HG03521 (cell line): ENCODE data around the gene ARHGEF3.

Experiments
- ATAC-seq: cut with Tn5 transposase; IDR thresholded peaks from one replicate; pipeline ENCODE4 v1.9.1; 2021; ENCODE audit warnings: mild to moderate bottlenecking, moderate library complexity; ENCODE audit not compliant: unreplicated experiment

Gene ARHGEF3

DNA sequence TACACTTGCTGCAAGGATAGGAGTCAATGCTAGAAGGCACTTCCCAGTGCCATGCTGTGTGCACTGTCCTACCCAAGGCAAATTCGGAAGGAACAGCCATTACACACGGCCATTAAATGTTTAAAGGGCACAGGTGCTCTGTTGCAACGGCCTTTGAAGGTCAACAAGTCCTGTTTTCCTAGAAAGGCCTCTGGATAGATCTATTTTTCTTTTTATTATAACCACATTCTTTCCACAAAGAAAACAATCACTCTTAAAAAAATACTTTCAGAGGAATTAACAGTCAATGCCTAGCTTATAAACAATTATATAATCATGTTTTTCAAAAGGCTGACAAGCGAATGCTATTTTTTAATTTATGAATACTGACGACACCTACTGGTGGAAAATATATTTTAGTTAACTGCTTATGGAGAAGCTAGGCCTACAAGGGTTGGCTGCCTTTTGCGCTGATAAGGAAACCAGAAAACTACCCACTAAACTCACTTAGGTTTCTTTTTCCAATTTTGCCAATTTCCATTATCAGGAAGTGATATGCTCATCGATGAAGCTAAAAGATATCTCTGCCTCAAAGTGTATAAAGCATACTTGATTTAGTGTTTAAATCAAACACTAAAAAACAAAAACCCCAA, 2.4 kb downstream of the ARHGEF3 start:
- no peak for ATAC-seq

DNA sequence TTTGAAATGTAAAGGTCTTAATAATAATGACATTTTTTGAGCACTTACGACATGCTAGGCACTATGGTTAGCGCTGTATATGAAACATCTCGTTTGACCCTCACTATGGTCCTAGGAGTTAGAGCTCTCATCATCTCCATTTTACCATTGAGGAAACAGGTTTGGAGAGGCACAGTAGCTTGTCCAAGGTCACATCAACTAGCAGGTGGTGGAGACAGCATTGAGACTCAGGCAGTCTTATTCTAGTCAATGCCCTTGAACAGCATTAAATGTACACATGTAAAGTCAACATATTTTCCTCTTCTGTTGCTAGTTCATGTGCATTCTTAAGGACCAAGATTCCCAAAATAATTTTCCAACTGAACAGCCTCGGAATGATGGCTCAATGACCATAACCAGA, 4.8 kb downstream of the ARHGEF3 start:
- ATAC-seq: no peak

GRCh38 chr3:56796202-56796601, 5.5 kb downstream of the ARHGEF3 start:
- no peak for ATAC-seq

DNA sequence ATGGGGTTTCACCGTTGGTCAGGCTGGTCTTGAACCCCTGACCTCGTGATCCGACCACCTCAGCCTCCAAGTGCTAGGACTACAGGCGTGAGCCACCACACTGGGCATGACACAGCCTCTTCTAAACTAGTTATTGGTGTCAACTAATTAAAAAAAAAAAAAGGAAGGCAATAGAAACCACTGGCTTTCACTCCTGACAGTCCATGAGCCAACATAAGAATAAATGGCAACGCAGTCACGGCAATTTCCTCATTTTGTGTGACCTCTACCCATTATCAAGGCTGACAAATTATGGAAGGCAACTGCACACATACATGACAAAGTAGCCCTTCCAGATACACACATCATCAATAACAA, 5.9 kb downstream of the ARHGEF3 start:
- no peak for ATAC-seq

DNA sequence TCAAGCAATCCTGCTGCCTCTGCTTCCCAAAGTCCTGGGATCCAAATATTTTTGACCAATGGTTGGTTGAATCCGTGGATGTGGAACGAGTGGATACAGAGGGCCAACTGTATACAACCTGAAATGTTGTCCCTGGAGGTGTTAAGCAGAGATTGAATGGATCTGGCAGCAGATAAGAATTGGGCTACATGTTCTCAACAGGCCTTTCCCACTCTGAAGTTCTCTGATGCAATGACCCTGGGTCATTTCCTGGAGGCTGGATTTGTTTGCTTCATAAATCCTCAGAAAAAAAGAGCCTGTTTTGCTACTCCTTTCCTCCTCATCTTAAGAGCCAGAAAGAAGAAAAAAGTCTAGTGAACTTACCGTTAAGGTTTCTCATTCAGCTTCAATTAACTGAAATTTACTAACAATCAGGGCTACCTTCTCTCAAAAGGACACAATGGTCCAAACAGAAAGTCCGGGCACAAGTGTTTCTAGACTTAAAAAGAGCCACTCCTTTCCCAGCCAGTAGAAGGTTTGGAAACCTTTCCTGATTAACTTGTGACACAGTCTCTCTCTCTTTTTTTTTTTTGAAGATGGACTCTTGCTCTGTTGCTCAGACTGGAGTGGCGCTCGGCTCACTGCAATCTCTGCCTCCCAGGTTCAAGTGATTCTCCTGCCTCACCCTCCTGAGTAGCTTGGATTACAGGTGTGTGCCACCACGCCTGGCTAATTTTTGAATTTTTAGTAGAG, 6.5 kb downstream of the ARHGEF3 start:
- no peak for ATAC-seq

GRCh38 chr3:56792193-56792592, 9.6 kb downstream of the ARHGEF3 start:
- no peak for ATAC-seq

DNA sequence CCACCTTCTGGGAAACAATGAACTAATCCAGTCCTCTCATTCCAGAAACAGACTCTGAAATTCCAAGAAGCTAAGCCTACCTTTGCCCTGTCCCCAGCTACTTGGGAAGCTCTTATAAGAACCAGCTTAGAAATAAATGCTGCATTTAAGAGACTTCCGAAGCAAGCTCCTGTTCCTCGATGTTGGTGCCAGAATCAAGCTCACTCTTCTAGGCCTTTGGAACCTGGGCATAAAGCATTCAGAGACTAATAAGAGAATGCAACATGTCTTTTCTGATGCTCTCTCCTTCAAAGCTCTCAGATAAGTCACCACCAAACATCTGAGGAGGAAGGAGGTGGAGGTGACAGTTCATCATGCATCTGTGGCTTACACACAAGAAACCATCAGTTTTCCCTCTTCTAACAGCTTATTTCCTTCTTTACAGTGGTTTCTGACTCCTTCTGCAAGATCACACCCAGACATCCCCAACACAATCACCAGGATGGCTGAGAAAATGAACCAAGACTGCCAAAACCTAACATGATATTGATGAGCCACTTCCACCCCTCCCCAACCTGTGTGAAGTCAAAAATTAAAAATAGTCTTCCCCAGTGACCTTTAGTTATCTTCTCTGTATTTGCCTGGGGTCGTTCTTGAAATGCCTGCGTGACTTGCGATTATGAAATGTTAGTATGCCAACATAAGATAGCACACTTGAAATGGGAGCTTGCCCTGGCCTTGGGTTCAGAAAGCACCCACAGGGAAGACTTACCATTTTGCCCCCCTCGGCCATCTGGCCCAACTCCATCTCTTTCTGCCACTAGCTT, 11.5 kb downstream of the ARHGEF3 start:
- ATAC-seq: no peak

- no peak for ATAC-seq
These were observed 12.7 kb downstream of the ARHGEF3 start for GRCh38 chr3:56789076-56789475.

DNA sequence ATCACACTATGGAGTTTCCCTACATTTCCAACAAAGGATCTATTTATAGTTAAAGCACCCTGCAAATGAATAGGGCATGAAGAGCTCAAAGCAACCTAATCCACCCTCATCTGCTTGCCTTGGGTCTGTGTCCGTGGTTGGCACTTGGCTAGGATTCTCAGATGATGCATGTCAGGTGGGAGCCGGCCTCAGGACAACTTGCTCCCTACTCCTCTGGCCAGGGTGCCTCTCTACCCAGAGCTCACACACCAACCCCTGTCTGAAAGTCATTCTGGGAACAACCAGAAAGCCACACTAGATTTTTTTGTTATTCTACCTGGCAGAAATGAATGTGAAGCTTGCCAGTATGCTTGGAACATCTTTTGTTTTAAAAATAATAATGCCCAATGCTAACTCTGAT, 13.2 kb downstream of the ARHGEF3 start:
- ATAC-seq: no peak

GRCh38 chr3:56787784-56788256, 13.9 kb downstream of the ARHGEF3 start:
- ATAC-seq: no peak

DNA sequence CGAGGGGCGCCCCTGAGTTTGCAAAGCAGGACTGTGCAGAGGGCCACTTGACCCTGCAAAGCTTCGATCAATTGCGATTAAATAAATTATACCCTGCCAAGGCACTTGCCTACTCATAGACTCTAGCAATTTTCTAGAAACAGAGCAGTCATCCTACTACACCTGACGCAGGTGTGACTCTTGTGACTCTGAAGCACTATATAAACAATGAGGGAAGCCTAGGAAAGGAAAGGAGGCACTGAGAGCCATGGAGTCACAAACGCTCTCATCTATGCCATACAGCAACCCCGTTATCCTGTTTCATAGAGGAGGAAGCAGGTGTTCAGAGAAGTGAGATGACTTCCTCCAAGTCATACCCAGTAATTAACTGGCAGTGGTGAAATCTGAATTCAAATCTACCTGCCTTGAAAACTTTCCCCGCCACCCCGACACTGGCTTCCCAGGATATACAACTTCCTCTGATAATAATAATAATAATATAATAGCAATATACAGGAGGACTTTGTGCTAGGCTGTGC, 14.4 kb downstream of the ARHGEF3 start:
- ATAC-seq: no peak

DNA sequence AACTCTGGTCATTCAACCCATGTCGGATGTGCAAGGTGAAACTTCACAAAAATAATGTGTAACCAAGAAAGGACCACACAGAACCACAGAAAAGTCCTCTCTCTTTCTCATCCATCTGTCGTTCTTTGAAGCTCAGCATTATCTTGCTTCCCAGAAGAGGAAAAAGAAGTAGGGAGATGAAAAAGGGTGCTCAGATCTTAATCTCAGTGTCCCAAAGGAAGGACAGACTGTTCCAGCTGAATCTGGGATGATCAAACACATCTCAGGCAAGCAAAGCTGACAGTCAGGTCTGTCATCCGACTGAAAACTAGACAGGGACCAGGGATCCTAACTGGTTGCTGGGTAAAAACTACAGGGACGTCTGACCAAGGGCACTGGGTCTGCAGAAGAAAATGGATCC, 16.2 kb downstream of the ARHGEF3 start:
- ATAC-seq: no peak

DNA sequence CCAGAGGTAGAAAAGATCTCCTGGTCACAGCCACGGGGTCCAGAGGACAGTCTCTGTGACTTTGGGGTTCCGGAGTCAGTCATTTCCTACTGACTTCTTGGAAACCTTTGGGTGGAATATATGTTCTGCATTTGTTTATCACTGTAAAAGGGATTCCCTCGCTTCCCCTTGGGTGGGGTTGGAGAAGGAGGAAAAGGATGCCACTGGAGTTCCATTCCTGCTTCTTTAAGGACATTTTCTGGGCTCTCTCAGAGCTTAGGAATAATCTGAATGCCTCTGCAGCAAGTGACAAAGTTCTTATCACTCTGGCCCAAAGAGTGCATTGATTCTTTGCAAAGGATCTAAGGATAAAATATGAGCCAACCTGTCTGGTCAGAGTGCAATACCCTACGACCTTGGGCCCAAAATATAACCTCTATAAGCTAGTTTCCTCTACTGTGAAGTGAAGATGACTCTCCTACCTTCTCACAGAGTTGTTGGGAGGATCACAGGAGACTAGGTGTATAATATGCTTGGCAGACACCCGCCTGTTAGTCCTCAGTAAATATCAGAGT, 17.2 kb downstream of the ARHGEF3 start:
- no peak for ATAC-seq

DNA sequence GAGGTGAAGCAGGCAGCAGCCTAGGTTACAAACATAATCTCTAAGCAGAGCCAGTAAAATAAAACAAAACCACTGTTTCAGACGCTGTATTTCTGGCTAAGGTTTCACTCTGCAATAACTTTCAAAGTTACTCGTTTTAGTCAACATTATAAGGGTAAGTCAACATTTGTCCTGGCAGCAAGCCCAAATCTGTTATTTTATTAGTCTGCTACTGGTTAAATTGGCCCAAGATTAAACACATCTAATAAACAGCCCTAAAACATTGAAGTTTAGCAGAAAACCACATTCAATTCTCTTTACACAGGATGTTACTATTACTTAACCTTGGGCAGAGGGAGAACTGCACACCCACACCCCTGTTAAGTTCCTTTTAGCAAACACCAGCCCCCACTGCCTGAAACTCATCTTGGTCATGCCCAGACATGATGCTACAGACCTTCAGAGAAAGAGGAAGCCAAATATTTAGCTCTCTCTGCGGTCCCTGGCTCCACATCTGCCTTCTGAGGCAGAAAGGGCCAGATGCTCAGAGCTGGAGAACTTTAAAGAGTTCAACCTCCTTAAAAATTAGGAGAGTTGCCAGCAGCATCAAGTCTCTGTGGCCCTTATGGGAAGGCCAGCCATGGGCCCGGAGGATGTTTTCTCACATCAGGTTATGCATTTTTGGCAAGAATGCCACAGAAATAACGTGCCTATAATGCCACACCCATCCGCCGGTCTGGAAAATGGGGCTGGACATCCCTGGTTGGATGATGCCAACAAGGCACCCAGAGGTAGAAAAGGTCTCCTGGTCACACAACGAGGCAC, 17.9 kb downstream of the ARHGEF3 start:
- ATAC-seq: peak; percentile 96

DNA sequence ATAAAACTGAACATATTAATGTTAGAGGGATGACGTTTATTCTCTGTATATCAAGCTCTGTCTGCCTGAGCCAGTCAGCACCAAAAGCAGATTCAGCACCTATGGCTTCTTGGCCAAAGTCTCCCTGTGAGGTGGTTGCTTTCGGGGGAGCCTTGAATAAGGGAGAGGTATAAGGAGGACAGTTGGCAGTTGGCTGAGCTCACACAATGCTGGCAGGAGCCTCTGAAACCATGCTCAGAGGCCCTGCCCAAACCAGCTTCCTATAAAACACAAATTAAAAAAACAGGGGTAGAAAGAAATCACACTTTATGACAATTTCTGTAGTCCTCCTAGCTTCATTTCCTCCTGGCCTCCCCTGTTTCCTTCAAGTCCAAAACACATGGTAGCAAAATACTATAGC, 18.8 kb downstream of the ARHGEF3 start:
- no peak for ATAC-seq

GRCh38 chr3:56782215-56782614, 19.5 kb downstream of the ARHGEF3 start:
- no peak for ATAC-seq

DNA sequence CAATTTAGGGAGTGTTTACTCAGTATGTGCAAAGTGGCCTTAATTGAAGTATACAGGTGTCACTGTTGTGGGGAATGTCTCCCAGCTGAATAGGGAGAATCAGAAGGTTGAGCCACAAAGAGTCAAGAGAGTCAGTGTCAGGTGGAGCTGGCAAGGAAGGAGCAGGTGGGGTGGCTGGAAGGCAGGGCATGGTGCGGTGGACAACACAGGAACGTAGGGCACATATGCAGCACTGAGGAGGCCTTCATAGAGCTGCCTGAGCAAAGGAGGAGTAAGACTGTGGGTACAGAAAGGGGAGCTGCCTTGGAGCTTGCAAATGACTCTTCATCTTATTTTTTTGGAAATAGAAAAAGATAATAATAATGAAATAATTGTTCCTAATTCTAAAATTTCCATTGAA, 20.0 kb downstream of the ARHGEF3 start:
- no peak for ATAC-seq

DNA sequence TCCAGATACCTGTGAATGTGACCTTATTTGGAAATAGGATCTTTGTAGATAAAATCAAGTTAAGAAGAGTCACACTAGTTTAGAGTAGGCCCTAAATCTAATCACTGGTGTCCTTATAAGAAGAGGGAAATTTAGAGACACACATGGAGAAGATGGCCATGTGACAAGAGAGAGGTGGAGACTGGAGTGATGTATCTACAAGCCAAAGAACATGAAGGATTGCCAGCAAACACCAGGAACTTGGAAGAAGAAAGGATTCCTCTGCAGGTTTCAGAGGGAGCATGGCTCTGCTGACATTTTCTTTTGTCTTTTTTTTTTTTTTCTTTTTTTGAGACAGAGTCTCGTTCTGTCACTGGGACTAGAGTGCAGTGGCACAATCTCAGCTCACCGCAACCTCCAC, 20.8 kb downstream of the ARHGEF3 start:
- ATAC-seq: no peak

- ATAC-seq: no peak
These were observed 22.9 kb downstream of the ARHGEF3 start for GRCh38 chr3:56778893-56779292.

GRCh38 chr3:56776556-56776950, 25.2 kb downstream of the ARHGEF3 start:
- no peak for ATAC-seq
